GM18868 (cell line): ENCODE data around the gene COPG2.
A peak's percentile ranks its signal among the peaks of the same experiment; 100 is the strongest.
"Not testable (repeated sequence)": the region's sequence is repeated elsewhere in the genome, so short reads cannot be mapped to it uniquely, and the experiment has no call there.

Source experiments
- ATAC-seq: cut with Tn5 transposase; IDR thresholded peaks from one replicate; pipeline ENCODE4 v1.9.1; 2021; ENCODE audit warnings: mild to moderate bottlenecking, moderate library complexity; ENCODE audit not compliant: unreplicated experiment

The COPG2 gene, protein sequence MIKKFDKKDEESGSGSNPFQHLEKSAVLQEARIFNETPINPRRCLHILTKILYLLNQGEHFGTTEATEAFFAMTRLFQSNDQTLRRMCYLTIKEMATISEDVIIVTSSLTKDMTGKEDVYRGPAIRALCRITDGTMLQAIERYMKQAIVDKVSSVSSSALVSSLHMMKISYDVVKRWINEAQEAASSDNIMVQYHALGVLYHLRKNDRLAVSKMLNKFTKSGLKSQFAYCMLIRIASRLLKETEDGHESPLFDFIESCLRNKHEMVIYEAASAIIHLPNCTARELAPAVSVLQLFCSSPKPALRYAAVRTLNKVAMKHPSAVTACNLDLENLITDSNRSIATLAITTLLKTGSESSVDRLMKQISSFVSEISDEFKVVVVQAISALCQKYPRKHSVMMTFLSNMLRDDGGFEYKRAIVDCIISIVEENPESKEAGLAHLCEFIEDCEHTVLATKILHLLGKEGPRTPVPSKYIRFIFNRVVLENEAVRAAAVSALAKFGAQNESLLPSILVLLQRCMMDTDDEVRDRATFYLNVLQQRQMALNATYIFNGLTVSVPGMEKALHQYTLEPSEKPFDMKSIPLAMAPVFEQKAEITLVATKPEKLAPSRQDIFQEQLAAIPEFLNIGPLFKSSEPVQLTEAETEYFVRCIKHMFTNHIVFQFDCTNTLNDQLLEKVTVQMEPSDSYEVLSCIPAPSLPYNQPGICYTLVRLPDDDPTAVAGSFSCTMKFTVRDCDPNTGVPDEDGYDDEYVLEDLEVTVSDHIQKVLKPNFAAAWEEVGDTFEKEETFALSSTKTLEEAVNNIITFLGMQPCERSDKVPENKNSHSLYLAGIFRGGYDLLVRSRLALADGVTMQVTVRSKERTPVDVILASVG

DNA sequence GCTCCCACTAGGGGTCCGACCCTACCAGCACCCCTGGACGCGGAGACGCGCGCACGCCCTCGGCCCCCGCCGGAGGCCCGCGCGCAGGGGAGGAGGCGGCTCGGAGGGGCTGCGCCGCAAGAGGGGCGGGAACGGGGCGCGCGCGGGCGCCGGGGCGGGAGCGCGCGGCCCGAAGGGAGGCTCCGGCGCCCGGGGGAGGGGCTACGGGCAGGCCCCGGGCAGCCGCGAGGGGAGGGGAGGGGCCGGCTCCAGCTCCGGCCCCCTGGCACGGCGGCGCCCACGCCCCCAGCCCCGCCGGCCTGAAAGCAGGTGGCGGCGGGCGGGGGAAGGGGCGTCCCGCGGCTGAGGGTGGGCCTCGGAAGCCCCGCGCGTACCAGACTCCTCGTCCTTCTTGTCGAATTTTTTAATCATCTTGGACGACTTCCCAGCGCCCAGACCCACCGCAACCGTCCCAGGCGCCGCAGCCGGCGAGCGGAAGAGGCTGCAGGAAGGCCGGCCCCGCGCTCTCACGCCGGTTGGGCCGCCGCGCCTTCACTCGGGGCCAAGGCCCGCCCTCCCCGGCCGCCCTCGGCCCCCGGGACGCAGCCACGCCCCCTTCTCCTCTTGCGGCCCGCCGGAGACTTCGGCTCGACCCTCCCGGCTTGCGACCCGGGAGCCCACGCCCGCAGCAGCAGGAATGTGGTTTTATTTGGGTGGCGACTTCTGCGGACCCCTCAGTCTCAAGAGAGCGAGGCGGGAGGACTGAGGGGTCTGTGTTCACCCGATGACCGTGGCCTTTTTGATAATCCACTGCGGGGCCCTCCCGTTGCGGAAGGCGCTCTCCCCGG is at the start of gene COPG2:
COPG2 (minus strand) TSS at position 491 of the 827 bp plus-strand sequence; CDS start at position 411, 80 bp downstream.
- peak; percentile 95 for ATAC-seq

DNA sequence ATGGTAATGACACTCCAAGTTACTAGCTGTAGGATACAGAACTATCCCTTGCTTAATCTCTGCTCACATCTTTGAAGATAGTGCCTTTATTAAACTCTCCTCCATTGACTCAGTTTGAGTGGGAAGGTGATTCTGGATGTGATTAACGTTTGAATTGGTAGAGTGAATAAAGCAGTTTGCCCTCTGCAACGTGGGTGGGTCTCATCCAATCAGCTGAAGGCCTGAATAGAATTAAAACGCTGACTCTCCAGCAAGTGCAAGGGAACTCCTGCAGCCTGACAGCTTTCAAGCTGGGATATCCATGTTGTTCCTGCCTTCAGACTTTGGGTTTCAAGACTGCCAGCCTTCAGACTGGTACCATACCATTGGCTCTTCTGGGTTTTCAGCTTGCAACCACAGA is 43.9 kb upstream of the COPG2 start:
- ATAC-seq, result no peak

GRCh38 chr7:130708766-130709165 is 40.2 kb upstream of the COPG2 start:
- ATAC-seq, result no peak

- ATAC-seq, result no peak
Observed at GRCh38 chr7:130708001-130708400, 39.5 kb upstream of the COPG2 start.

DNA sequence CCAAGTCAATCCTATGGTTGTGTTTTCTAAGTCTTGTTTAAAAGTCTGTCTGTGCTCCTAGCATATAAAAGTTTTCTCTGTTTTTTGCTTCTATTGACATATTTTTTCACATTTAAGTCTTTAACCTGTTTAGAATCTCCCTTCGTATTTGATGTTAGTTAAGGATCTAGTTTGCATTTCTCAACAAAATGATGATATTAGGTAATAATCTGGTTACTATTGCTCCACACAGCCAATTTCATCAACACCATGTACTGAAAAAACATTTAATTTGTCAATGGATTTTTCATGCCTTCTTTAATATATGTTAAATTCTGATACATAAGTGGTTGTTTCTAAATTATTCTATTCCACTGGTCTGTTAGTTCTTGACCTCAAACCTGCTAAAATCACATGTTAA is 35.3 kb upstream of the COPG2 start:
- ATAC-seq, result no peak

- no peak for ATAC-seq
Observed at GRCh38 chr7:130701650-130702049, 33.1 kb upstream of the COPG2 start.

DNA sequence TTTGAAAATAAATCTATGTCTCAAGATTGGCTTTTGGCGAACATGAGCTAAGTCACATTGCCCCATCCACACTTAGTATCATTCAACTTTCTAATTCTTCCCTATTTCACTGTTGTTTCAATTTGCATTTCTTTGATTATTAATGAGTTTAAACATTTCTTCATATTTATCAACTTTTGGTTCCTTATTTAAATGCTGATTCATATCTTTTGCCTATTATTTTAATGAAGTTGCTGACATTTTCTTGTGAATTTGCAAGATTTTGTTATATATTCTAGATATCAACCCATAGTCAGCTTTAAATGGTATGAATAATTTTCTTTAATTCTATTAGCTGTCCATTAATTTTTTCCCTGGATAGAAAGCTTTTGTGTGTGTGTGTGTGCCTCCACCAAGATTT is 32.2 kb upstream of the COPG2 start:
- no peak for ATAC-seq

DNA sequence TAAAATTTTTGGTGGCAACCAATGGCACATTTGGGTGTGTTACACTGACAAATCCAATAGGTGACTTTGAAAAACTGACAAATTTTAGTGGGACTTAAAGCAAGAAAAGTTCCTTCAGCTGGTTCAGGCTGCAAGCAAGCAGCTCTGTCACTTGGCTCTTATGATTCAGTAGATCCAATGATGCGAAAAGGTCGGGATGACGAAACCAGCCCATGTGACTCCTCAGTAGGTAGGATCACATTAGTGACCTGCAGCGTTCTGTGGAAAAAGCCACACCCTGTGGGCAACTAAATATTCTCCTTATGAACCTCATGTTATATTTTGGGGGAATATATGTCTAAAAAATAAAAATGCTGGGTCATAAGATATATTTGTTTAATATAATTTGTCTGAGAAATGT is 31.1 kb upstream of the COPG2 start:
- ATAC-seq, result no peak

DNA sequence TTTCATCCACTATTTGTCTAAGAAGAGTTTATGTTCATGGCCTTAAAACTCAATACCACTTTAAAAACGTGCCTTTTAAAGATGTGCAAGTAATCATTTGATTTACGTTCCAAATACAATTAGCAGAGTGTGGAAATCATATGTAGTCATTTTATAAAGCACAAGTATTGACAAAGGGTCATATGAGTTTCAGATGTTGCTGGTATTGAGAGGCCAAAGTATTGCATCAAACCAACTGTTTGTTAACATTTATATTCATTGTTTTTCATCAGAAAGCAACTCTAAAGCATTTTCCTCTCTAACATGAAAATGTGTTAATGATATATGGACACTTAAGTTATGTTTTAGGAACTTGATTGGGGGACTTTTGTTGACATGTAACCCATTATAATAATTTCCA is 29.3 kb upstream of the COPG2 start:
- no peak for ATAC-seq

- no peak for ATAC-seq
Observed at GRCh38 chr7:130695840-130696239, 27.3 kb upstream of the COPG2 start.

GRCh38 chr7:130692396-130692795 is 23.8 kb upstream of the COPG2 start:
- not testable (repeated sequence) for ATAC-seq

GRCh38 chr7:130689683-130690082 is 21.1 kb upstream of the COPG2 start:
- ATAC-seq, result no peak

GRCh38 chr7:130683026-130683425 is 14.5 kb upstream of the COPG2 start:
- ATAC-seq, result no peak

DNA sequence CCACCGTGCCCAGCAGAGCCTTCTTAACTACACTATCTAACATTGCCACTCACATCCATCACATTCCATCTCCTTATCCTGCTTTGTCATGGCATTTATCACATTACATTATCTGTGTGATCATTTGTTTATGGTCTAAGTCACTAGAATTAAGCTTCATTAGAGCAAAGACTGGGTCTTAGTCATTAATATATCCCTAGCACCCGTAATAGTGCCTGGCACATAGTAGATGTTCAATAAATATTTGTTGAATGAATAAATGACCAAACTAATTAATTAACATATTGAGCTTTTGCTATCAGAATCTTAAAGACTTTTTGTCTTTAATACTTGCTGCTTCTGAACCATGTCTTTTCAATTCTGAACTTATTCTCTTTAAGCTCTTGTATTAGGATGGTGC is 5.9 kb upstream of the COPG2 start:
- no peak for ATAC-seq

GRCh38 chr7:130673066-130673465 is 4.5 kb upstream of the COPG2 start:
- ATAC-seq, result no peak

GRCh38 chr7:130672146-130672545 is 3.6 kb upstream of the COPG2 start:
- ATAC-seq, result no peak

GRCh38 chr7:130669085-130669700 is 645 bp upstream of the COPG2 start:
- peak; percentile 2 for ATAC-seq

DNA sequence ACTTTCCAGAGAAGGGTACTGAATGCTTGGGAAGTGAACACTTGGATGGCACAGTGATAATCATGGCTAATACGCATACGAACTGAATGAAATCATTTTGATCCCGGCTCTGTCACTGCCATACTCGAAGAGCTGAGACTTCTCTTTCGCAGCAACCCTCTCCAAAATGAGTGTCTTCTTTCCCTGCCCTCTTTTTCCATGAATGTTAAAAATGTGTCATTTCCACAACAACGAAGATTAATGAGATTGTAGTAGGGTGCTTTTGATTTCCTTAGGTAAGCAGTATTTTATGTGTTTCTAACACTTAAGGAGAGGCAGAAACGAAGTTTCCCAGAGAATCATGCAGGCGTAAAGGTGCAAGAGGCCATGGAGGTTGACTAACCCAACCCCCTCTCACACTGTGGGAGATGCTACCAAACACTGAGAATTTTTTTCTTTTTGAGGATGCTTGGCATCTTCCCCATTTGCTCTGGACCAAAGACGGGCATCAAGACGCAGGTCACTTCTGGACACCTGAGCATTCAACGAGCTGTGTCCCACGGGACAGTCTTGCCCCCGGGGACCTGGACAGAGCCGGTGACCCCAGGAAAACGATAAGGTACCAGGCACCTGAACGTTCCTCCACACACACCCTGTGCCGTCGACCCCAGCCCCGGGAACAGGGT is 823 bp downstream of the COPG2 start:
- ATAC-seq, result no peak

DNA sequence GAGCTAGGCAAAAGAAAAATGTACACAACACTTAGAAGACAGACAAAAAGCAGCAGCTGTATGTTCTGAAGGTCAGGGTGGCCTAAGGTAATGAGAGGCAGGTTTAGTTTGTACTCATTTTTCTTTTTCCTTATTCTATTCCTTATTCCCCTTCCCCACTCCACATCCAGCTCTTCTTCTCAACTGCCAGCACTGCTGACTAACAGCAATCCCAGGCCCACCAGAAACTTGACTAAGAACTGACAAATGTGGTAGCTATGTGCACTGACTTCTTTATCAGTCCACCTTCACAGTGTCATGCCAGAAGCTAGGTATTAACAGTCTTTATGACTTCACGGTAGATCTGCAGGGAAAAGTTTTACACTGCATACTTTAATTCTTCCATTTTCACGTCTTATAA is 6.1 kb downstream of the COPG2 start:
- no peak for ATAC-seq

DNA sequence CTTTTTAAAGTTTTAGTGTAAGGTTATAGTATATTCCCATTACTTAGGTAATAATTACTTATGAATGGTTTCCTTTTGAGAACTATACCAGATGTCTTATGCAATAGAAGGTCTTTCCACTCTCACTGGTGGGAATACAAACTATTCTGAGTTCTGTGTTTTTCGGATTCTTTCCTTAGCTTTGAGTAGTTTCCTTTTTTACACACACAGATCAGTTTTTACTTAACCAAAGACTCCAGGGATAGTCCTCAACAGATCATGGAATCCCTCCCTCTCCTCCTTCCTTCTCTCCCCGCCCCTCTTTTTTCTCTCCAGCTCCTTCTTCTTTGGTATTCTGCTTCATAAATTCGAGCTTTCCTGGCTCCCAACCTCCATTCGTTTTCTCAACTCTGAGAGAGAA is 13.3 kb downstream of the COPG2 start:
- no peak for ATAC-seq
